CD14-positive monocyte (primary cell): ENCODE results near the gene SLC16A4. TPM values are rescaled to one million over a fixed set of nuclear protein-coding genes. Genes with fewer than 3 reads are reported as not detected.
A peak's percentile ranks its signal among the peaks of the same experiment; 100 is the strongest.

Experiments
- DNase-seq, 3 donors: peaks; one replicate each; pipeline ENCODE4 v3.0.0-alpha.2; 2011 to 2022
- H2AFZ ChIP-seq: 2 replicates; pipeline ENCODE4 v1.6.0; 2012; ENCODE audit warnings: mild to moderate bottlenecking, low read depth, low read length, inconsistent platforms; ENCODE audit not compliant: insufficient read depth, poor library complexity, severe bottlenecking
- H3K27ac ChIP-seq, 2 donors: 1 replicate in 1 of 2; 2 replicates in 1 of 2; pipeline ENCODE4 v1.5.1; 2012 to 2013; ENCODE audit warnings: low read length in 2 of 2, control low read depth in 1 of 2, inconsistent platforms in 1 of 2, low read depth in 1 of 2, mild to moderate bottlenecking in 1 of 2
- H3K27me3 ChIP-seq, 2 donors: one replicate each; pipeline versions ENCODE4 v1.6.0 to v1.6.1; 2011 to 2013; ENCODE audit warnings: low read length in 2 of 2; ENCODE audit not compliant: control insufficient read depth in 2 of 2, insufficient read depth in 2 of 2
- H3K36me3 ChIP-seq, 2 donors: replicated peaks in 1 of 2; 1 replicate in 1 of 2; 2 replicates in 1 of 2; pipeline versions ENCODE4 v1.5.1 to v1.6.1; 2012 to 2013; ENCODE audit warnings: low read length in 2 of 2, control low read depth in 1 of 2, inconsistent platforms in 1 of 2, mild to moderate bottlenecking in 1 of 2; ENCODE audit not compliant: insufficient read depth in 2 of 2, control insufficient read depth in 1 of 2
- H3K4me1 ChIP-seq, 2 donors: 1 replicate in 1 of 2; 2 replicates in 1 of 2; pipeline versions ENCODE4 v1.5.1 to v1.6.1; 2012 to 2013; ENCODE audit warnings: low read length in 2 of 2, control low read depth in 1 of 2, inconsistent platforms in 1 of 2, mild to moderate bottlenecking in 1 of 2, moderate library complexity in 1 of 2; ENCODE audit not compliant: insufficient read depth in 2 of 2, control insufficient read depth in 1 of 2
- H3K4me2 ChIP-seq: replicated peaks from 2 replicates; pipeline ENCODE3; 2012; ENCODE audit warnings: low read length, moderate library complexity, mild to moderate bottlenecking; ENCODE audit not compliant: poor library complexity, severe bottlenecking; ENCODE audit errors: extremely low read depth
- H3K4me3 ChIP-seq, 3 experiments: fragments of 200-600 bp in 1 of 3; sonication (generic) in 1 of 3; replicated peaks in 1 of 3; 1 replicate in 2 of 3; 2 replicates in 1 of 3; pipeline ENCODE4 v1.5.1; 2011 to 2013; ENCODE audit warnings: low read length in 3 of 3, mild to moderate bottlenecking in 3 of 3, control low read depth in 2 of 3, low read depth in 2 of 3, inconsistent platforms in 1 of 3, moderate library complexity in 1 of 3
- H3K79me2 ChIP-seq: 2 replicates; pipeline ENCODE4 v1.6.0; 2012; ENCODE audit warnings: mild to moderate bottlenecking, control low read depth, inconsistent platforms, low read length, moderate library complexity; ENCODE audit not compliant: insufficient read depth
- H3K9ac ChIP-seq: 2 replicates; pipeline ENCODE4 v1.6.0; 2017; ENCODE audit warnings: low read length, mild to moderate bottlenecking; ENCODE audit not compliant: insufficient read depth, poor library complexity, severe bottlenecking
- H3K9me3 ChIP-seq, 2 donors: replicated peaks in 1 of 2; 1 replicate in 1 of 2; 2 replicates in 1 of 2; pipeline versions ENCODE4 v1.5.1 to v1.6.1; 2012 to 2013; ENCODE audit warnings: low read length in 2 of 2, control low read depth in 1 of 2; ENCODE audit not compliant: control insufficient read depth in 1 of 2, insufficient read depth in 1 of 2
- H4K20me1 ChIP-seq: 2 replicates; pipeline ENCODE4 v1.6.0; 2012; ENCODE audit warnings: mild to moderate bottlenecking, low read length, control low read depth, moderate library complexity; ENCODE audit not compliant: insufficient read depth
- H3K27ac Mint-ChIP-seq, 7 donors: one replicate each; pipeline ENCODE4 v1.8.0; 2020; ENCODE audit warnings: mild to moderate bottlenecking in 7 of 7, mixed read lengths in 7 of 7, moderate library complexity in 6 of 7, inconsistent platforms in 2 of 7
- H3K27me3 Mint-ChIP-seq, 3 donors: one replicate each; pipeline ENCODE4 v1.8.0; 2021 to 2022; ENCODE audit warnings: low read depth in 3 of 3, mild to moderate bottlenecking in 3 of 3, mixed read lengths in 3 of 3, moderate library complexity in 3 of 3, inconsistent platforms in 1 of 3
- H3K36me3 Mint-ChIP-seq, 2 donors: one replicate each; pipeline ENCODE4 v1.8.0; 2020; ENCODE audit warnings: mixed read lengths in 2 of 2, inconsistent platforms in 1 of 2, mild to moderate bottlenecking in 1 of 2
- H3K4me1 Mint-ChIP-seq: one replicate; pipeline ENCODE4 v1.8.0; 2020; ENCODE audit warnings: mild to moderate bottlenecking, mixed read lengths
- H3K4me3 Mint-ChIP-seq, 2 donors: one replicate each; pipeline ENCODE4 v1.8.0; 2020; ENCODE audit warnings: mild to moderate bottlenecking in 2 of 2, mixed read lengths in 2 of 2, moderate library complexity in 1 of 2
- H3K9me3 Mint-ChIP-seq, 7 donors: one replicate each; pipeline ENCODE4 v1.8.0; 2020 to 2022; ENCODE audit warnings: mixed read lengths in 7 of 7, mild to moderate bottlenecking in 6 of 7, moderate library complexity in 6 of 7, inconsistent platforms in 2 of 7
- WGBS: methylation state at CpG from one replicate; pipeline ENCODE4 v1.1.5; 2013; ENCODE audit warnings: missing lambda C conversion rate; ENCODE audit not compliant: insufficient coverage; 5-methylcytosine and 5-hydroxymethylcytosine counted together
- intact Hi-C, 2 donors: fragments of 100-400 bp; cut with micrococcal nuclease; formaldehyde crosslinking; loops; one replicate each; pipeline versions ENCODE4 v1.15.0 to v1.15.1; 2023
- polyA plus RNA-seq, 3 donors: library from polyadenylated mRNA; depleted of rRNA in 1 of 3; unstranded in 2 of 3; stranded (reverse) in 1 of 3; fragments of 300-500 nt in 2 of 3; fragments of >200 nt in 1 of 3; fragmentation: Illumina TruSeq in 2 of 3; gene quantifications; 1 replicate in 2 of 3; 2 replicates in 1 of 3; pipeline ENCODE4 v1.2.3, GENCODE V29; 2012 to 2021
- TF ChIP-seq, protein P1 (sequence below): fragments of 200-600 bp; IDR thresholded peaks from one replicate; pipeline ENCODE4 v1.8.0; 2022; ENCODE audit warnings: antibody characterized with exemption, mild to moderate bottlenecking

Gene SLC16A4
- polyA plus RNA-seq, 3 donors: 0.13 to 0.26 (median 0.25) TPM

DNA sequence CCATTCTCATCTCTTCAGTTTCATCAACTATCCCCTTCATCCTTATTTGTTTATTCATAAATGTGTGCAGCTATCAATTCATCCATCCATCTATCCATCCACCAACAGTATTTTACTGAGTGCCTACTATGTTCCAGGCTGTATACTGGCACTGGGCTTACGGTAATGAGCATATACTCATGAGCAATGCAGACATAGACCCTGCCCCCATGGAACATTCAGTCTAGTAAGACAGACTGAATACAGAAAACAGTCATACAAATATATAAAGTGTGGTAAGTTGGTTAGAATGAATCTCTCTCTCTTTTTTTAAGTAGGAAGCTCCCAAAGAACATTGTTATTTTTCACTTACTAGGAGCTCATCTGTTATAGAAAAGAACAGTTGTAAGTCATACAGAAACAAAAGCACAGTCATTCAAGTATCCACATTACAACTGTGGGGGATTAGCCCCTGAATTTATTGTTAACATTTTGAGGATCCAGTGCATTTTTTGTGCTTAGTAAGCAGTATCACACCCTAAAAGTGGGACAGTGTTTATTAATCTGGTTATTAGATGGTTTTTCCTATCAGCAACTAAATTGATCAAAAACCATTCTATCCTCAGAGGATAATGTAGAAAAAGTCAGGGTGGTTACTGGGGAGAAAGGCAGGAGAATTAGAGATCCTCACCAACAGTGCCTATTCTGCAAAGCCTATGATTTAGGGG, 3.6 kb downstream of the SLC16A4 start:
- H3K9me3 Mint-ChIP-seq: no peaks in the 10 kb centered on the region
- Histone ChIP-seq H3K4me2 (no peak overlapping the region), H3K4me3 (no peak overlapping the region), H3K9ac (no peak overlapping the region), H3K36me3 (peaks cover 2 to 20% of the 10 kb centered on the region in 2 donors), H3K79me2 (no peaks in the 10 kb centered on the region), H3K4me1 (peaks cover 24% of the 10 kb centered on the region in 2 donors), H3K27me3 (no peaks in the 10 kb centered on the region), H2AFZ (no peak overlapping the region), H4K20me1 (no peaks in the 10 kb centered on the region), H3K27ac (no peak overlapping the region), H3K9me3 (no peaks in the 10 kb centered on the region)
- H3K4me3 Mint-ChIP-seq: no peak overlapping the region
- intact Hi-C loops: no loop called here
- TF ChIP-seq, protein P1, sequence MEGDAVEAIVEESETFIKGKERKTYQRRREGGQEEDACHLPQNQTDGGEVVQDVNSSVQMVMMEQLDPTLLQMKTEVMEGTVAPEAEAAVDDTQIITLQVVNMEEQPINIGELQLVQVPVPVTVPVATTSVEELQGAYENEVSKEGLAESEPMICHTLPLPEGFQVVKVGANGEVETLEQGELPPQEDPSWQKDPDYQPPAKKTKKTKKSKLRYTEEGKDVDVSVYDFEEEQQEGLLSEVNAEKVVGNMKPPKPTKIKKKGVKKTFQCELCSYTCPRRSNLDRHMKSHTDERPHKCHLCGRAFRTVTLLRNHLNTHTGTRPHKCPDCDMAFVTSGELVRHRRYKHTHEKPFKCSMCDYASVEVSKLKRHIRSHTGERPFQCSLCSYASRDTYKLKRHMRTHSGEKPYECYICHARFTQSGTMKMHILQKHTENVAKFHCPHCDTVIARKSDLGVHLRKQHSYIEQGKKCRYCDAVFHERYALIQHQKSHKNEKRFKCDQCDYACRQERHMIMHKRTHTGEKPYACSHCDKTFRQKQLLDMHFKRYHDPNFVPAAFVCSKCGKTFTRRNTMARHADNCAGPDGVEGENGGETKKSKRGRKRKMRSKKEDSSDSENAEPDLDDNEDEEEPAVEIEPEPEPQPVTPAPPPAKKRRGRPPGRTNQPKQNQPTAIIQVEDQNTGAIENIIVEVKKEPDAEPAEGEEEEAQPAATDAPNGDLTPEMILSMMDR: no peak
- H3K27me3 Mint-ChIP-seq: no peaks in the 10 kb centered on the region
- H3K4me1 Mint-ChIP-seq: peaks cover 25% of the 10 kb centered on the region
- peaks cover 23 to 46% of the 10 kb centered on the region in 2 donors for H3K36me3 Mint-ChIP-seq
- no peak overlapping the region for H3K27ac Mint-ChIP-seq
- DNase-seq: no peak
- no CpG with 5 or more reads among the region's 1 CpG for WGBS

DNA sequence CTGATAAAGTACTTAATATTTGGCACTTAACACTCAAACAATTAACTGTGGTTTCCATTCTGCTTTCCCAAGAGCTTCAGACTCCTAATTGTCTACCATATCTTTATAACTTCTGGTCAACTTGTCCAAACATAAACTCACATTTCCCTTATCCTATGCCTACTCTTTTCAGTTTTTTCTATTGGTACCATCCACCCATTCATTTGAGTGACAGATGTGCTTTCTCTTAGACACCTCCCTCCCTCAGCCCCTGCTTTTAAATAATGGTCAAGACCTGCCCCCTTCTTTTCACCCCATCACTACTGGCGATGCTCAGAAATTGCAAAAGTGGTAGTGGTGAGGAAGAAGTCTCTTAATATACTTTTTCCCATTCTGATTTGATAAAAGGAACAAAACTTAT, 5.5 kb downstream of the SLC16A4 start:
- H3K9me3 ChIP-seq: no peaks in the 10 kb centered on the region
- no peak overlapping the region for H2AFZ ChIP-seq
- H3K27ac Mint-ChIP-seq: peak overlapping the region; percentile 19 to 84 (median 57)
- intact Hi-C loops: no loop called here
- no peak overlapping the region for H3K4me3 Mint-ChIP-seq
- no peak for DNase-seq
- H3K4me1 Mint-ChIP-seq: peaks cover 43% of the 10 kb centered on the region
- no peak overlapping the region for H3K4me2 ChIP-seq
- no CpG with 5 or more reads among the region's 1 CpG for WGBS
- peaks cover 36 to 40% of the 10 kb centered on the region in 2 donors for H3K4me1 ChIP-seq
- no peak overlapping the region for H3K27ac ChIP-seq
- no peaks in the 10 kb centered on the region for H3K27me3 Mint-ChIP-seq
- no peaks in the 10 kb centered on the region for H3K79me2 ChIP-seq
- H4K20me1 ChIP-seq: no peaks in the 10 kb centered on the region
- H3K9me3 Mint-ChIP-seq: no peaks in the 10 kb centered on the region
- H3K36me3 Mint-ChIP-seq: peaks cover 23 to 46% of the 10 kb centered on the region in 2 donors
- H3K27me3 ChIP-seq: no peaks in the 10 kb centered on the region
- no peak overlapping the region for H3K9ac ChIP-seq
- peaks cover 2 to 20% of the 10 kb centered on the region in 2 donors for H3K36me3 ChIP-seq
- TF ChIP-seq, protein P1: no peak
- no peak overlapping the region for H3K4me3 ChIP-seq
